Fibroblast of peridontal ligament (primary cell): Measurements from ENCODE around the gene CRLF3.
"Not testable (repeated sequence)": the region's sequence is repeated elsewhere in the genome, so short reads cannot be mapped to it uniquely, and the experiment has no call there.

Experiments used
- DNase-seq: peaks from one replicate; pipeline ENCODE4 v3.0.0-alpha.2; 2010; ENCODE audit errors: extremely low read depth

CRLF3 gene

DNA sequence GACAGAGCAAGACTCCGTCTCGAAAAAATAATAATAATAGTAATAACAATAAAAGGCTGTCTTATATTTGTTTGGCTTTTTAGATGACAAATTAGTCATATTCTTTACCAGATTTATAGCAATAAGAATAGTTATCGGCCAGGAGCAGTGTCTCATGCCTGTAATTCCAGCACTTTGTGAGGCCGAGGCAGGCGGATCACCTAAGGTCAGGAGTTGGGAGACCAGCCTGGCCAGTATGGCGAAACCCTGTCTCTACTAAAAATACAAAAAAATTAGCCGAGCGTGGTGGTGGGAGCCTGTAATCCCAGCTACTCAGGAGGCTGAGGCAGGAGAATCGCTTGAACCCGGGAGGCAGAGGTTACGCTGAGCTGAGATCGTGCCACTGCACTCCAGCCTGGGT, 10.3 kb downstream of the CRLF3 start:
- DNase-seq: not testable (repeated sequence)

DNA sequence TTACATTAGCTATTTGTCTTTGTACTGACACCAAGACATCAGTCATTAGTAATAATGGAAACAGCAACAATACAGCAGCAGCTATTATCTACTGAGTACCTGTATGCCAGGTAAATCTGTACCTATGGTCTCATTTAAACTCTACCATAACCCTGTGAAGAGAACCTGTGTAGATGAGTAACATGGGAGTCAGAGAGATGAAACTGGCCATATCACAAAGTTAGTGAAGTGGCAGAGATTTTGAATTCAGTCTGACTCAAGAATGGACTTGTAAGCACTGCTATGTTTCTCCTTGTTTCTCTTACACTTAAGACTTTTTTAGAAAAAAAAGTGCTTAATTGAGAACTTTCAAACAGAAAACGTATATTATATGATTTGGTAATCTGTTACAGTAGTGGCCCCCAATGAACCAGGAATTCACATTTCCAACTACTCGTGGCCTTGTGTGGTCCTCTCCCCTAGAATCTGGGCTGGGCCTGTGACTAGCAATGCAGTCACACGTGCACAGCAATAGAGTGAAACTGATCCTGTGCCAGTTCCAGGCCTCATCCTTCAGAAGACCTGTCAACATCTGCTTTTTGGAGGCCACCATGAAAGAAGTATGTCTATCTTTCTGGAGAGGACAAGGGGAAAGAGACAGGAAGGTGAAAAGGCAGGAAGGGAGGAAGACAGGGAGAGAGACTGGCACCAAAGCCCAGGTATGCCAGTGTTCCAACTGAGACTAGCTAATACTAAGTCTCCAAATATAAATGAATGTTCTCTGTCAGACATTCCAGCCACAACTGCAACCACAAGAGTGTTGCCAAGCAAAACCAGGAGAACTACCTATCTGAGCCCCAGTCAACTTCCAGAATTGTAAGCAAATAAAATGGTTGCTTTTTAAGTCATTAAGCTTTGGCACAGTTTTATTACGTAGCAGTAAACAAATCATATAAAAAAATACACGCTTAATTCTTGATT, 12.0 kb downstream of the CRLF3 start:
- no peak for DNase-seq

DNA sequence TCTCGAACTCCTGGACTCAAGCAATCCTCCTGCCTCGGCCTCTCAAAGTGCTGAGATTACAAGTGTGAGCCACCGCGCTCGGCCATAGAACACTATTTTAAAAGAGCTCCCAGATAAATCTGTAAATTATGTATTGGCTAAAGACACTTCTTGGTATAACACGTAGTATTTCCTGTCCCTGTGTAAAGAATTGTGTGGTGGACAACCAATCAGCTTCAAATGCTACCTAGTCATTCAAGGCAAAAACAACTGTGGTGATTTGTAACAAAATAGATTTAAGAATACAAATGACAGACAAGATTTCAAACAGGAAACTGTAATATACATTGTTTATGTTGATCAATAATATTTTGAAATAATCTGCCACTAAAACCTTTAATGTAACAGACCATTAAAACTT, 14.6 kb downstream of the CRLF3 start:
- DNase-seq: no peak

DNA sequence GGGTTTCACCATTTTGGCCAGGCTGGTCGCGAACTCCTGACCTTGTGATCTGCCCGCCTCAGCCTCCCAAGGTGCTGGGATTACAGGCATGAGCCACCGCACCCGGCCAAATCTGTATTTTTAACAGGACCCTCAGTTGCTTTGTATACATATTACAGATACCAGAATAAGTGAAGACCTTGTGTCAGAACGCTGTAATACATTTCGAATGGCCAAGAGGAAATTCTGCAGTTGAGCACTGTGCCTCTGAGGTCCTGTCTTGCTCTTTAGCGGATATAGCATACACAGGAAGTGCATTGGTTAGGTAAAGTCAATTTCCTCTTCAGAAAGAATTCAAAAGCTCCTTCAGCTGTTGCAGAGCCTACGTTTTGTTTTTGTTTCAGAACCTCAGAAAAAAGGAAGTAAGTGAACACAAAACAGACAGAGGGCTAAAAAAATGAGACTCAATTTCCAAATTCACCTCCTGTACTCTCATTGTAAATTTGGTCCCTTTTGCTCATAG, 15.7 kb downstream of the CRLF3 start:
- DNase-seq: no peak

DNA sequence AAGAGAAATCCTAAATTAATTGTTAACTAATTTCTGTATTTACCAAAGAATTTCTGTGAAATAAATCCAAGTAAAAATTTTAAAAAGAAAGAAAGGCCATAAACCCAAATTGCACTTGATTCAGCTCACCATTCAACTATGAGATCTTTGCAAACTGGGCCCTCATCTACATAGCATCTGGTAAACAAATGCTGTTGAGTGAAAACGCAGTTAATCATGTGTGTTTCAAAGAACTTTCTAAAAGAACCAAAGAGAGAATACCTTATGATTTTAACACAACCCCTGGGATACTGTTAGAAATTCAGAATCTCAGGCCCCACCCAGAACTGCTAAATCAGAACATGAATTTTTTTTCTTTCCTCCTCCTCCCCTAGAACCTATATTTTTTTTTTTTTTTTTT, 16.6 kb downstream of the CRLF3 start:
- DNase-seq: no peak

DNA sequence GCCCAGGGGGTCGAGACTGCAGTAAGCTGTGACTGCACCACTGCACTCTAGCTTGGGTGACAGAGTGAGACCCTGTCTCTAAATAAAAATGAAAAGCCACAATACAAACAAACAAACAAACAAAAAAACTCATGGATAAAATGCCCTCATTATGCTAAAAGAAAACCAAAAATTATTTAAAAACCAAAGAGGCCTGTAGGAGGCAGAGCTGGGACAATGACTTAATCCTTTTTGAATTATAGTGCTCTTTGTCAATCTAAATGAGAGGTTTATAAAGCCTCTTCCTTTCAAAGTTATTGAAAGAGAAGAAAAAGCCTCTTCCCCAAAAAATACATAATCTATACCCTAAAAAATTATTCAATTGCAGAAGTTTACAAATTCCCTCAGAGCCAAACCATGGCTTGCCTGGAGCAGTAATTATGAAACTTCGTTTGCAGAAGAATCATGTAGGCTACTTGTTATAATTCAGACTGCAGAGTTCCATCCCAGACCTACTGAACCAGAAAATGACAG, 18.5 kb downstream of the CRLF3 start:
- DNase-seq: no peak

DNA sequence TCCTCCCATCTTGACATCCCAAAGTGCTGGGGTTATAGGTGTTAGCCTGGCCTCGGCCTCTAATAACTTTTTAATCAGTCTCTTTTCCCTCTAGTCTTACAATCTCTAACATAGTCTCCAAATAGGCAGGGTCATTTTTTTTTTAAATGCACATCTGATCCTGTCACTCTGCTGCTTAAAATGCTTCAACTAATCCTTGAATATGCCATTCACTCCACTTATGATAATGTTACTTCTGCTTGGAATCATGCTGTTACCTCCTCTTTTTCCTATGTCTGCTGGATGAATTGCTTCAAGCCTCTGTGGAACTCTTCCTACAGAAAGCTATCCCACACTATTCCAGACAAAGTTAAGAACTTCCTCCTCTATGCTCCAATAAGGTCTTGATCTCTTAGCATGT, 22.8 kb downstream of the CRLF3 start:
- no peak for DNase-seq

DNA sequence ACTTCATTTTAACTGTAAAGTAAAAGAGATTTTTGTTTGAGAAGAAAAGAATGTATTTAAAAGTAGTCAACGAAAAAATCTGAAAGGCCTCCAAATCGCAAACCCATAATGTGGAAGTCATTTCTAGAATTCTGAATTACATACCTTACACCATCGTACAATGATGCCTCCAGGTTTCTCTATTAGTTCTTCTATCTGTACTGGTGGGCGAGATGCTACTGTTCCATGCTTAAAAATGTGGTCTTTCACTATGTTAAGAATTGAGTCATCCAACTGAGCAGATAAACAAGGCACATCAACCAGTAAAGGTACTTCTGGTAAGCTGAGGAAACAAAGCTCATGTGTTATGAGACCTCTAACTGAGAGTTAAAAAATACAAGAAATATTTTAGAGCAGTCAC, 28.5 kb downstream of the CRLF3 start:
- no peak for DNase-seq

DNA sequence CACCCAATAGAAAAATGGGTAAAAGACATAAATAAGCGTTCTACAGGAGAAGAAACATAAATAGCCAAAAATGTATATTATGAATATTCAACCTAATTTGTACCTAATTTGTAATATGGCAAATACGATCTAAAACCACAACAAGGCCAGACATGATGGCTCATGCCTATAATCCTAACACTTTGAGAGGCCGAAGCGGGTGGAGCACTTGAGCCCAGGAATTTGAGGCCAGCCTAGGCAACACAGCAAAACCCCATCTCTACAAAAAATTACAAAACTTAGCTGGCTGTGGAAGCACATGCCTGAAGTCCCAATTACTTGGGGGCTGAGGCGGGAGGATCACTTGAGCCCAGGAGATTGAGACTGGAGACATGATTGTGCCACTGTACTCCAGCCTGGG, 30.1 kb downstream of the CRLF3 start:
- DNase-seq: no peak

DNA sequence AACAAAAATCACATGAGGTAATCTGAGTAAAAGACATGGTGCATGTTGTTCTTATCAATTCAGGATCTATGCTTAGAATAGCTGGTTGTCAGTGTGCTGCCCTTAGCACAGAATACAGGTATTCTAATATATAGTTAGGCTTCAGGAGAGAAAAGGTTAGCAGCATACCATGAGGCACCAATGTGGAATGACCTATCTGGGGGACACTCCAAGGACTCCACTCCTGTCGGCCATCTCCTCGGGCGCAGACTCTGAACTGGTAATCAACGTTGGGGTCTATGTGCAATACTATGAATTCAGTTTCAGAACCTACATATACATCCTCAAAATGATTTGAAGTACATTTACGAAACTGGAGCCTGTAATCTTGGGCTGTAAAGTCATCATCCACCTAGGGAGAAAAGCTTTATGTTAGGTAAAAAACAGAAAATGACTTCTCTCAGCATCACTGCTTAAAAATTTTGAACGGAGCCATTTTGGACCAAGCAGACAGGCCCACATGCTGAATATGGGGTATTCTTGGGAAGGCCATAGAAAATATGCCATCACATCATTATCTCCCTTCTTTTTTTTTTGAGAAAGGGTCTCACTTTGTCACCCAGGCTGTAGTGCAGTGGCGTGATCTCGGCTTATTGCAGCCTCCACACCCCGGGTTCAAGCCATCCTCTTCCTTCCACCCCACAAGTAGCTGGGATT, 31.1 kb downstream of the CRLF3 start:
- no peak for DNase-seq

DNA sequence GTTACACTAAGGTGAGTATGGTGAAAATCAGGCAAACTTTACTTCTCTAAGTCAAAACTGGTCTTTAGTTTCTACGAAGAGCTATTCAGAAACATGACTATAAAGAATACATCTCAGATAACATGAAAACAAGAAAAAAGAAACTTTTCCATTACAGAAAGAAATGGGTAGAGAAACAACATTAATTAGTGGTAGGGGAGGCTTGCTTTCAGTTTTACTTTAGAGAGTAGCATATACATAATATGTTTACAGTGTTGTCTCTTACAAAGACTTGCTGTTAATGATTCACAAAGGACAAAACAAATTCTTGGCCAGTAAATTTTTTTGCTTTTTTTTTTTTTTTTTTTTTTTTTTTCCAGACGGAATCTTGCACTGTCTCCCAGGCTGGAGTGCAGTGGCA, 34.2 kb downstream of the CRLF3 start:
- no peak for DNase-seq

DNA sequence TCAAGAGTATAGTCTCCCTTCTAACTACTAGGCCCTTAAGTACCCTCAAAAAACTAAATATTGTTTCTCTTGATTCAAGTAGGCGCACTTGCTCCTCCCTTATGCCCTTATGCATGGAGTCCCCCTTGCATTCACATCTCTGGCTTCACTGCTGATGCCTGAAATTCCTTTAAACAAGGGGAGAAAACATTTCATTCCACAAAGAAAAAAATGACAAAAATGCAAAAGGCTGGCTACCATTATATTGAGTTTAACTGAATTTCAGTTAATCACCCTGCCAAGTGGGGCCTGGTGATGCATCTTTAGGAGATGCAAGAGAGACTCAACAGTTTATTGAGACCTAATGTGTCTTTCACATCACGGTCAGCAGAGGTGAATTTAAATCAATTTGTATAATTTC, 35.6 kb downstream of the CRLF3 start:
- peak; percentile 40 for DNase-seq

DNA sequence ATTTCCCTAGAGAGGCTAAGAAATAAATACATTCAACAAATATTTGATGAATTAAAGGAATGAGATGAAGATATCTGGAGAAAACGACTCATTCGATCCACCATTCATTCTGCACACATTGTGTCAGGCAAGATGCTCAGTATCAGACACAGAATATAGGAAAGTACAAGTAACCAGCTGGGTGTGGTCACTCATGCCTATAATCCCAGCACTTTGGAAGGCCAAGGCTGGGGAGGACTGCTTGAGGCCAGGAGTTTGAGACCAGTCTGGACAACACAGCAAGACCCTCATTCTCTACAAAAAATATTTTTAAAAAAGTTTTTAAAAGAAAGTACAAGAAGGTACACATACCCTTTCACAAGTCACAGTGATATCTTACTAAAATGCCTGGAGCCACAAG, 42.3 kb downstream of the CRLF3 start:
- DNase-seq: no peak

DNA sequence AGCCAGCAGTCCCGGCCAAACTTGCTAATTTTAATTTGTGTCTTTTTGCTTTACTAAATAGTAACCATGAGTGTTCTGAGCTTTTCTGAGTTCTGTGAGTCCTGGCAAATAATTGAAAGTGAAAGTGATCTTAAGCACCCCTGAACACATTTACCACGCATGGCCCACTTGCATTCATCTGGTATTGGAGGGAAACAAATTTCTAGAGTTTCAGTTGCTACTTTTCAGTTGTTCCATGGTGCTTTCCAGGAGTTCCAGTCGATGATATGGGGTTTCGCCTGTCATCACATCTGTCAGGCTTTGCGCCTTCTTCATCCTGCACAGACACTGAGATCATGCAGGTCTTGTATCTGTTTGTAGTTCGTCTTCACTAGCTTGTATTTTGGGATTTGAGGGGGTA, 44.1 kb downstream of the CRLF3 start:
- no peak for DNase-seq

DNA sequence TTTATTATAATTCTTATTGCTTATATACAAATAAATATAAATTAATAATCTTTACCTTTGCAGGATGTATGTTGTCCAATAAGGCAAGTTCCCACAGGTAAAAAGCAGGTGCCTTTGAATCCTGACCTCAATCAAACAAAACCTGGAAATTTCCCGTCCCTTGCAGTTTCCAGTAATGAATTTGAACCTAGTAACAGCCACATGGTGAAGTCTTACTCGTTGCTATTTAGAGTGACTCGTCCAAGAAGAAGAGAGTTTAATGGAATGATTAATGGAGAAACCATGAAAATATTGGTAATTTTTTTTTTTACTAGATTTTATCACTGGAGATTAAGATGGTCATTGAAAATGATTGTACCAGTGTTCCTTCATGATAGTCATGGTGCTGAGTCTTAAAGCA, 55.7 kb downstream of the CRLF3 start:
- DNase-seq: not testable (repeated sequence)

DNA sequence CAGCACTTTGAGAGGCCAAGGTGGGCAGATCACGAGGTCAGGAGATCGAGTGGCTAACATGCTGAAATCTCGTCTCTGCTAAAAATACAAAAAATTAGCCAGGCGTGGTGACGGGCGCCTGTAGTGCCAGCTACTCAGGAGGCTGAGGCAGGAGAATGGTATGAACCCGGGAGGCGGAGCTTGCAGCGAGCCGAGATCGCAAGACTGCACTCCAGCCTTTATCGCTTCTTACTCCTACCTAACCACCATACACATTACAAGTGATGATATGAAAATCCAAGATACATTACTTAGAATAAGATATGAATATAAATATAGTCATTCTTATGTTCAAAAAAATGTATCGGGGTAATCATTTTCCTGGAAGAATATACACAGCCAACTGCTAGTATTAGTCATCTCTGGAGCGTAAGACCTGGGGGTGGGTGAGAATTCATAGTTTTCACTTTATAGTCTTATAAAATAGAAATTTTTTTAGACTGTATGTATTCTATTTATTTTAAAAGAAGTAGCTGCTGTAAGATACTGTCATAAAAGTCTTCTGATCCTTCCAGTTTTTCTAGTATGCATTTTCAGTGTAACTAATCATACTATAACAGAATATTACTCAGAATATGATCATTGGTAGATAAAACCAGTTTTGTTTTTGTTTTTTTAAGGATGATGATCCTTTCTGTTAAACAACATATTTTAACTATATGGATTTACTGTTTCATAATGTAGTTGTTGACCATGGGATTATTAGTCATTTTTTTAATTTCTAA, 56.7 kb downstream of the CRLF3 start:
- DNase-seq: not testable (repeated sequence)

DNA sequence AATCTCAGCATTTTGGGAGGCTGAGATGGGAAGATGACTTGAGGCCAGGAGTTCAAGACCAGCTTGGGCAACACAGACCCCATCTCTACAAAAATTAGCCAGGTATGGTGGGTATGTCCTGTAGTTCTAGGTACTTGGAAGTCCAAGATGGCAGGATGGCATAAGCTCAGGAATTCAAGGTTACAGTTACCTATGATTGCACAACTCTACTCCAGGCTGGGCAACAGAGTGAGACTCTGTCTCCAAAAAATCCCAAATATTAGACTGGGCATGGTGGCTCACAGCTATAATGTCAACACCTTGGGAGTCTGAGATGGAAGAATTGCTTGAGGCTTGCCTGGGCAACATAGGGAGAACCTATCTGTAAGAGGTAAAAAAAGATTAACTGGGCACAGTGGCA, 63.4 kb downstream of the CRLF3 start:
- DNase-seq: no peak

DNA sequence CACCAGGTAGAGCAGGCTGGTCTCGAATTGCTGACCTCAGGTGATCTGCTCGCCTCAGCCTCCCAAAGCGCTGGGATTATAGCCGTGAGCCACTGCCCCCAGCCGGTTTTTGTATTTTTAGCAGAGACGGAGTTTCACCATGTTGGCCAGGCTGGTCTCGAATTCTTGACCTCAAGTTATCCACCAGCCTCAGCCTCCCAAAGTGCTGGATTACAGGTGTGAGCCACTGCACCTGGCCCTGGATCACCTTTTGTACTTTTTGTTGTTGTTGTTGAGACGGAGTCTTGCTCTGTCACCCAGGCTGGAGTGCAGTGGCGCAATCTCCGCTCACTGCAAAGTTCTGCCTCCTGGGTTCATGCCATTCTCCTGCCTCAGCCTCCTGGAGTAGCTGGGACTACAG, 71.2 kb downstream of the CRLF3 start:
- not testable (repeated sequence) for DNase-seq

DNA sequence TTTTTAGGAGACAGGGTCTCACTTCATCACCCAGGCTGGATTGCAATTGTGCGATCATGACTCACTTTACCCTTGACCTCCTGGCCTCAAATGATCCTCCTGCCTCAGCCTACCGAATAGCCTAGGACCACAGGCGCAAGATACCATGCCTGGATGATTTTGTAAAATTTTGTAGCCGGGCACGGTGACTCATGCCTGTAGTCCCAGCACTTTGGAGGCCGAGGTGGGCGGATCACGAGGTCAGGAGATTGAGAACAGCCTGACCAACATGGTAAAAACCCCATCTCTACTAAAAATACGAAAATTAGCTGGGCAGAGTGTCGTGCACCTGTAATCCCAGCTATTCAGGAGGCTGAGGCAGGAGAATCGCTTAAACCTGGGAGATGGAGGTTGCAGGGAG, 73.5 kb downstream of the CRLF3 start:
- not testable (repeated sequence) for DNase-seq

DNA sequence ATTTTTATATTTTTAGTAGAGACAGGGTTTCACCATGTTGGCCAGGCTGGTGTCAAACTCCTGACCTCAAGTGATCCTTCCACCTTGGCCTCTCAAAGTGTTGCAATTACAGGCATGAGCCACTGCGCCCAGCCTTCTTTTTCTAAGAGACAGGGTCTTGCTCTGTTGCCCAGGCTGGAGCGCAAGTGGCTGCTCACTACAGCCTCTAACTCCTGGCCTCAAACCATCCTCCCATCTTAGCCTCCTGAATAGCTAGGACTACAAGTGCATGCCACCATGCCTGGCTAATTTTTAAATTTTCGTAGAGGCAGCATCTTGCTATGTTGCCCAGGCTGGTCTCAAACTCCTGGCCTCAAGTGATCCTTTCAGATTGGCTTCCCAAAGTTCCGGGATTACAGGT, 76.9 kb downstream of the CRLF3 start:
- not testable (repeated sequence) for DNase-seq

DNA sequence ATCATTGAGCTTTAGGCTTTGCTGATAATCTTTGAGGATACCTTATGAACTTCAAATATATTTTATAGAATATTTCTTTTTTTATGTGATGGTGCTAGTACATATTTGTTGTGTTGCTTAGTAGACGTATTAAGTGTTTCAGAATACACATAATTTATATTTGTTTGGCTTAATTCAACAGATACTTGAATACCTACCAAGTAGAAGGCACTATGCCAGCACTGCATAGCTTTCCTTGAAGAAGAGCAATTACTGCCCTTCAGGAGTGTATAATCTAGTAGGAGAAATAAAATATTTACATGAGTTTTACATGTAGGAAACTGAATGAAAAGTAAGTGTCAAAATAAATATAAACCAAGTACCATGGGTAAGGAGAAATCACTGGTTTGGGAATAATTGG, 81.8 kb downstream of the CRLF3 start:
- DNase-seq: not testable (repeated sequence)

DNA sequence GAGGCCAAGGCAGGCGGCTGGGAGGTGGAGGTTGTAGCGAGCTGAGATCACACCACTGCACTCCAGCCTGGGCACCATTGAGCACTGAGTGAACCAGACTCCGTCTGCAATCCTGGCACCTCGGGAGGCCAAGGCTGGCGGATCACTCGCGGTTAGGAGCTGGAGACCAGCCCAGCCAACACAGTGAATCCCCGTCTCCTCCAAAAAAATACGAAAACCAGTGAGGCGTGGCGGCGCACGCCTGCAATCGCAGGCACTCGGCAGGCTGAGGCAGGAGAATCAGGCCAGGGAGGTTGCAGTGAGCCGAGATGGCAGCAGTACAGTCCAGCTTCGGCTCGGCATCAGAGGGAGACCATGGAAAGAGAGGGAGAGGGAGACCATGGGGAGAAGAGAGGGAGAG, 88.1 kb downstream of the CRLF3 start:
- not testable (repeated sequence) for DNase-seq
